Colonic mucosa (tissue), 4 donors: ENCODE data around the gene OR52I2. TPM values are rescaled to one million over a fixed set of nuclear protein-coding genes. Genes with fewer than 3 reads are reported as not detected.

ENCODE experiments used
- DNase-seq: peaks from one replicate; pipeline ENCODE4 v3.0.0-alpha.2; 2020
- H3K27ac ChIP-seq: fragments of 200-600 bp; one replicate; pipeline ENCODE4 v1.8.0; 2021
- H3K27me3 ChIP-seq: fragments of 200-600 bp; one replicate; pipeline ENCODE4 v1.8.0; 2021
- H3K36me3 ChIP-seq: fragments of 200-600 bp; one replicate; pipeline ENCODE4 v1.8.0; 2021
- H3K4me1 ChIP-seq: fragments of 200-600 bp; one replicate; pipeline ENCODE4 v1.8.0; 2021; ENCODE audit warnings: mild to moderate bottlenecking
- H3K4me3 ChIP-seq: fragments of 200-600 bp; one replicate; pipeline ENCODE4 v1.8.0; 2021
- H3K9ac ChIP-seq, 2 donors: one replicate each; pipeline ENCODE4 v1.7.0; 2013; ENCODE audit warnings: control low read depth in 2 of 2, low read depth in 2 of 2, low read length in 2 of 2
- H3K9me3 ChIP-seq: fragments of 200-600 bp; one replicate; pipeline ENCODE4 v1.8.0; 2021
- intact Hi-C: fragments of 100-400 bp; cut with DNase I; formaldehyde crosslinking; loops from one replicate; pipeline ENCODE4 v1.14.1; 2022
- total RNA-seq, 2 donors: library from RNA; stranded (reverse); fragmentation: NEBNext Ultra II Directional in 1 of 2; extraction: Animal tissue kit (Norgen Biotek cat#: 25700) in 1 of 2; gene quantifications; one replicate each; pipeline ENCODE4 v1.2.1, GENCODE V29; 2021
- TF ChIP-seq, protein P1 (sequence below): fragments of 200-600 bp; IDR thresholded peaks from one replicate; pipeline ENCODE4 v1.8.0; 2022; ENCODE audit warnings: antibody characterized with exemption, mild to moderate bottlenecking
- donor health status: healthy.
- donor health status: DM: no; HTN: no; CAD: no.
- donor health status: DM: no; HTN: no; CAD: no.

The OR52I2 gene
- total RNA-seq, 2 donors from 2014 or later: not detected

DNA sequence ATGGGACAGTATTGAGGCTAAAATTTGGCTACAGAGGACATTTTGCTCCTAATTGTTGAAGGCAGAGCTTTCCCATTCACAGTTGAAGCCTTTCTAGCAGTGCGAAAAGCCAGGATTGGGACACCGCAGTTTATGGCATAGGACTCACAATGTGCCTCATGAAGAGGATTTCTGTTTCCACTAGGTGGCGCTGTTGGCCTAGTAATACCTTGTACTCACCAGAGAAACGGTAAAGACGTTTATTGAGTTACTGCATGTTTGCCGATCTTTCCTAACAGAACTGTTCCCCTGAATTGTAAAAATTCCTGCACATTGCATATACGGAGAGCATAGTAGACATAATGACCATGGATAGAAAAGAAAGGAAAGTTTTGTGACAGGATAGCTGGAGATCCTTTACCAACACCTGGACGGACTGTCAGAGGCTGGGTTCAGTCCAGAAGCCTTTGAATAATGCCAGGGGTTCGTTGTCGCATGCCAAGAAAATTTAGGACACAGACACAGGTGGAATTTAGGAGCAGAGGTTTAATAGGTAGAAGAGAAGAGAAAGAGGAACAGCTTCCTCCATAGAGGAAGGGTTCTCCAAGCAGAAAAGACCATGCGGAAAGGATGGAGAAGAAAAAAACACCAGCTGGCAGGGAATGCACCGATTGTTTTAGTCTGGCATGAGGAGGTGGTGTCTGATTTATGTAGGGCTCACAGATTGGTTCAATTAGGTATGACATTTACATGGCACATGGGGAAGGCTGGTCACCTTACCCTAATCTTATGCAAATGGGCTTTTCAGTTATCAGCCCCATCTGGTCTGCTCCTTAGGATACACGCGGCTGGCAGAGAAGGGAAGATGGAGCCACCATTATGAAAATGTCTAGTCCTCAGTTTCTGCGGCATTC lies 44.9 kb downstream of the OR52I2 start:
- Histone ChIP-seq H3K4me1 (no peaks in the 10 kb centered on the region), H3K36me3 (no peaks in the 10 kb centered on the region), H3K9me3 (no peaks in the 10 kb centered on the region), H3K27ac (no peak overlapping the region), H3K9ac (no peak overlapping the region), H3K27me3 (no peaks in the 10 kb centered on the region), H3K4me3 (no peak overlapping the region)
- intact Hi-C loops: loop anchor here (5.0 kb wide), 1 partner anchor 756 kb away; the partner anchor contains the start of gene OR51M1
- DNase-seq: peak; percentile 83
- TF ChIP-seq, protein P1, sequence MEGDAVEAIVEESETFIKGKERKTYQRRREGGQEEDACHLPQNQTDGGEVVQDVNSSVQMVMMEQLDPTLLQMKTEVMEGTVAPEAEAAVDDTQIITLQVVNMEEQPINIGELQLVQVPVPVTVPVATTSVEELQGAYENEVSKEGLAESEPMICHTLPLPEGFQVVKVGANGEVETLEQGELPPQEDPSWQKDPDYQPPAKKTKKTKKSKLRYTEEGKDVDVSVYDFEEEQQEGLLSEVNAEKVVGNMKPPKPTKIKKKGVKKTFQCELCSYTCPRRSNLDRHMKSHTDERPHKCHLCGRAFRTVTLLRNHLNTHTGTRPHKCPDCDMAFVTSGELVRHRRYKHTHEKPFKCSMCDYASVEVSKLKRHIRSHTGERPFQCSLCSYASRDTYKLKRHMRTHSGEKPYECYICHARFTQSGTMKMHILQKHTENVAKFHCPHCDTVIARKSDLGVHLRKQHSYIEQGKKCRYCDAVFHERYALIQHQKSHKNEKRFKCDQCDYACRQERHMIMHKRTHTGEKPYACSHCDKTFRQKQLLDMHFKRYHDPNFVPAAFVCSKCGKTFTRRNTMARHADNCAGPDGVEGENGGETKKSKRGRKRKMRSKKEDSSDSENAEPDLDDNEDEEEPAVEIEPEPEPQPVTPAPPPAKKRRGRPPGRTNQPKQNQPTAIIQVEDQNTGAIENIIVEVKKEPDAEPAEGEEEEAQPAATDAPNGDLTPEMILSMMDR: peak; percentile 62

DNA sequence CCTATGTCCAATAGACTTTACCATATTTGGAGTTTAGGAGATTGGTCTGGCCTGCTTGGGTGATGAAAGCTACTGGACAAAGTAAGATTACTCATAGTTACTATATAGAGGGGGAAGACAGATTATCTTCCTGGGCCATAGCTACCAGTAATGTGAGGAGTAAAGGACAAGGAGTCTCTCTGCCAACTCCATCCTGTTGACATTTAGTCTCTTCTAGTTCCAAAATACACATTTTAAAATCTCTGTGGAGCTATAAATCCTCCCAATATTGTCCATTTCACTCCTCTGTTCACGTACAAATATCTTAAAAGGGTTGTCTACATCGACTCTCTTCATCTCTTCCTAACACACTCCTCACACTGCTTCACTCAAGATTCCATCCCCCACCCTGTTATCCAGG lies 54.6 kb downstream of the OR52I2 start:
- H3K9me3 ChIP-seq: no peaks in the 10 kb centered on the region
- TF ChIP-seq, protein P1: no peak

DNA sequence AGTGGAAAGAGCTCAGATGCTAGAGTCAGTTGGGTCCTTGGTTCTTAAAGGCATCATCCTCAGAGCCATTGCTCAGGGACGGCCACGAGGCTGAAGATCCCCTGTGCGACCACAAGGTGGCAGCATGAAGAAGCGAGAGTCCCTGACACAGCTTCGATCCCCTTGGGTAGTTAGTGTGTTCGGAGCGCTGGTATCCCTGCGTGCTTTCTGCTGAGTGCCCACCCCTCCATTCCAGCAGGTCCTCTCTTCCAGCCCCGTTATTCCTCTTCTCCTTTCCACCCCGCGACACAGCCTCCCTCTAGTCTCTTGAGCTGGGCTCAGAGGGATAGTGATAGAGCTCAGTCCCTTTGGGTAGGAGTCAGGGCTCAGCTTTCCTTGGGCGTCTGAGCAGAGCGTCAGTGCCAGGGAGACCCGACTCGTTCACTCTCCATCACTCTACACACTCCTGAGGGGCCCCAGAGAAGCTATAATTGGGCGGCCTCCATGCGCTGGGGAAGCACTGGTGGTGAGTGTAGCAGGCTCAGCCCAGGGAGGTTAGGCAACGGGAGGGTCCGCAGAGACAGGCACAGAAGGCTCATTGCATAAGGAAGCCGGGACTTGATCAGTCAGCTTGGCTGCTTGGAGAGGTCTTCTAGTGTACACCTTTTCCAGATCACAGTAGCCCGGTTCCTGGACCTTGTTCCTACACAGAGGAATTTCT lies 55.6 kb downstream of the OR52I2 start, which contains the start of gene OR51D1:
Gene OR51D1 (plus strand): TSS at position 516 of the 700 bp plus-strand sequence. CDS start 2,314 bp downstream, outside the sequence.
- no peak within 1 kb of the TSS for H3K4me3 ChIP-seq
- no peaks in the 10 kb centered on the region for H3K27me3 ChIP-seq
- H3K4me1 ChIP-seq: no peaks in the 10 kb centered on the region
- no peaks in the 10 kb centered on the region for H3K9me3 ChIP-seq
- H3K36me3 ChIP-seq: no peaks in the 10 kb centered on the region
- TF ChIP-seq, protein P1: peak; percentile 87
- H3K9ac ChIP-seq: no peak within 1 kb of the TSS
- intact Hi-C loops: loop anchor here (2.0 to 10.0 kb wide), 3 partner anchors 190 to 1168 kb away; partner anchors contain the start of gene OR52N2
- no peak within 1 kb of the TSS for H3K27ac ChIP-seq
- DNase-seq: peak; percentile 65

More for the DNA sequence above, 54.6 kb downstream of the OR52I2 start:
- Histone ChIP-seq H3K27ac (no peak overlapping the region), H3K9ac (no peak overlapping the region), H3K4me3 (no peak overlapping the region), H3K36me3 (no peaks in the 10 kb centered on the region), H3K27me3 (no peaks in the 10 kb centered on the region), H3K4me1 (no peaks in the 10 kb centered on the region)
- DNase-seq: no peak
- intact Hi-C loops: loop anchor here (2.0 to 10.0 kb wide), 3 partner anchors 191 to 1169 kb away; partner anchors contain the start of gene OR52N2

DNA sequence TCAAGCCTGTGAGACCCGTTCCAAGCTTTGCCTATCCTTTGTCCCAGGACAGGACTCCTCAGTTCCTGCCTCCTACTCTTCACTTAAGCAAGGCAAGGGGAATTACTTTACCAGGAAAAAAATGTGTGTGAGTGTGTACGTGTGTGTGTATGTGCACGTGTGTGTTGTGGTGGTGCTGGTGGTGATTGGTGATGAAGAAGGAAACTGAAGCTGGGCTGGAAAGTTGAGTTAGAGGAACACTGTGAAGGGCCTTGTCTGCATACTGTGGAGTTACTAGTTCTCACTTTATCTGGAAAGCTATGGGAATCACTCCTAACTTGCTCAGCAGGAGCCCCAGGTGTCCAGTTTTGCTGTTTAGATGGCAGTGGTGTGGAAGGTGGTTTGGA lies 56.1 kb downstream of the OR52I2 start:
- Histone ChIP-seq H3K27me3 (no peaks in the 10 kb centered on the region), H3K27ac (no peak overlapping the region), H3K36me3 (no peaks in the 10 kb centered on the region), H3K9me3 (no peaks in the 10 kb centered on the region), H3K9ac (no peak overlapping the region), H3K4me1 (no peaks in the 10 kb centered on the region), H3K4me3 (no peak overlapping the region)
- DNase-seq: no peak
- TF ChIP-seq, protein P1: no peak
- intact Hi-C loops: loop anchor here (2.0 to 10.0 kb wide), 3 partner anchors 190 to 1167 kb away; partner anchors contain the start of gene OR52N2

DNA sequence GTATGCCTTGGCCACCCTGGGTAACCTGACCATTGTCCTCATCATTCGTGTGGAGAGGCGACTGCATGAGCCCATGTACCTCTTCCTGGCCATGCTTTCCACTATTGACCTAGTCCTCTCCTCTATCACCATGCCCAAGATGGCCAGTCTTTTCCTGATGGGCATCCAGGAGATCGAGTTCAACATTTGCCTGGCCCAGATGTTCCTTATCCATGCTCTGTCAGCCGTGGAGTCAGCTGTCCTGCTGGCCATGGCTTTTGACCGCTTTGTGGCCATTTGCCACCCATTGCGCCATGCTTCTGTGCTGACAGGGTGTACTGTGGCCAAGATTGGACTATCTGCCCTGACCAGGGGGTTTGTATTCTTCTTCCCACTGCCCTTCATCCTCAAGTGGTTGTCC lies 58.4 kb downstream of the OR52I2 start:
- Histone ChIP-seq H3K9ac (no peak overlapping the region), H3K27ac (no peak overlapping the region), H3K9me3 (no peaks in the 10 kb centered on the region), H3K27me3 (no peaks in the 10 kb centered on the region), H3K36me3 (no peaks in the 10 kb centered on the region), H3K4me1 (no peaks in the 10 kb centered on the region), H3K4me3 (no peak overlapping the region)
- TF ChIP-seq, protein P1: no peak
- intact Hi-C loops: loop anchor here (5.0 to 10.0 kb wide), 2 partner anchors 187 to 1165 kb away; partner anchors contain the start of gene OR52N2
- DNase-seq: no peak
